OCI-LY3 (cell line): ENCODE data around the gene MTUS2.

Source experiments
- CTCF ChIP-seq: fragments of 200-600, 300-600 bp; sonication (generic); IDR thresholded peaks from 2 replicates; pipeline ENCODE4 v1.5.1; 2014; ENCODE audit warnings: antibody characterized with exemption, low read length, low read depth
- EZH2phosphoT487 ChIP-seq: fragments of 200-600 bp; shearing (Covaris generic); IDR thresholded peaks from 2 replicates; pipeline ENCODE4 v1.6.1; 2018; ENCODE audit warnings: antibody characterized with exemption, mixed run types, low read depth

- TF ChIP-seq CTCF: no peak
- no peak for TF ChIP-seq EZH2phosphoT487
These were observed 480.9 kb downstream of the MTUS2 start for GRCh38 chr13:29301027-29301426.
